Activated CD8-positive, alpha-beta T cell treated with anti-CD3 and anti-CD28 coated beads for 36 hours (primary cell): Measurements from ENCODE around the gene INPP4B. TPM values are rescaled to one million over a fixed set of nuclear protein-coding genes. Genes with fewer than 3 reads are reported as not detected.

Experiments
- ATAC-seq: fragments of 200-7000 bp; cut with Tn5 transposase; one replicate; pipeline ENCODE4 v1.10.0; 2021; ENCODE audit warnings: mild to moderate bottlenecking, moderate library complexity
- CTCF ChIA-PET: fragments of 350-600 bp; sonication (Branson Sonifier 250); formaldehyde crosslinking; loops from one replicate; lab custom pipeline; 2021; ENCODE audit warnings: antibody characterized with exemption; lab: Charles Lee
- POLR2A ChIA-PET: fragments of 350-600 bp; sonication (Branson Sonifier 250); formaldehyde crosslinking; loops from one replicate; lab custom pipeline; 2021; ENCODE audit warnings: antibody characterized with exemption; lab: Charles Lee
- DNase-seq: peaks from one replicate; pipeline ENCODE4 v3.0.0-alpha.2; 2020
- H3K27ac Mint-ChIP-seq: one replicate; pipeline ENCODE4 v1.8.0; 2021; ENCODE audit warnings: mild to moderate bottlenecking, mixed read lengths
- H3K27me3 Mint-ChIP-seq: one replicate; pipeline ENCODE4 v1.8.0; 2021; ENCODE audit warnings: mixed read lengths
- H3K36me3 Mint-ChIP-seq: one replicate; pipeline ENCODE4 v1.8.0; 2021; ENCODE audit warnings: low read depth, mixed read lengths
- H3K4me1 Mint-ChIP-seq: one replicate; pipeline ENCODE4 v1.8.0; 2021; ENCODE audit warnings: low read depth, mixed read lengths
- H3K4me3 Mint-ChIP-seq: one replicate; pipeline ENCODE4 v1.8.0; 2021; ENCODE audit warnings: mild to moderate bottlenecking, moderate library complexity, mixed read lengths
- H3K9me3 Mint-ChIP-seq: one replicate; pipeline ENCODE4 v1.8.0; 2021; ENCODE audit warnings: mixed read lengths
- intact Hi-C: fragments of 100-400 bp; cut with micrococcal nuclease; formaldehyde crosslinking; loops from one replicate; pipeline ENCODE4 v1.10.0; 2022
- total RNA-seq, 2 experiments: library from RNA; stranded (reverse); gene quantifications; one replicate each; pipeline ENCODE4 v1.2.3, GENCODE V29; 2021
- TF ChIP-seq, protein P1 (sequence below): fragments of 200-600 bp; IDR thresholded peaks from one replicate; pipeline ENCODE4 v1.8.0; 2022; ENCODE audit warnings: antibody characterized with exemption, mild to moderate bottlenecking

INPP4B gene
- total RNA-seq, 2 experiments from 2014 or later = 46.1 to 46.9 TPM

DNA sequence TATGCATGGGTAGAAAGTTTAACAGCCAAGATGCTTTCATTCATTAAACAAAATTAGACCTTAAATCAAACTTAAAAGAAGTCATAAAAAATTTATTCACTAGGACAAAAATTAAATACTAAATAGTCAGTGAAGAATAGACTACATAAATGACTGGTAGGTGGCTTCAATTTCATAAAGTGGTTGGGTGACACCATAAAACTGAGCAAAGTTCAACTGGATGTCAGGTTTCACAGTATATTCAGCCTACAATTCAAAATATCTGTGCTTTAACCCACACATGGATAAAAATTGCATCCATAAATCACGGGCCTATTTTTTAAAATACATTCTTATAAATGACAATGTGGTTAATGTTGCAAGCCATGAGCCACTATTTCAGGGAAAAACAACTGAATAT lies 627.4 kb downstream of the INPP4B start:
- ChIA-PET POLR2A (no interaction called here), CTCF (no interaction called here)
- Mint-ChIP-seq H3K4me3 (no peak overlapping the region), H3K27ac (no peak overlapping the region), H3K36me3 (peaks cover 32% of the 10 kb centered on the region), H3K27me3 (no peaks in the 10 kb centered on the region), H3K4me1 (peaks cover 14% of the 10 kb centered on the region), H3K9me3 (no peaks in the 10 kb centered on the region)
- TF ChIP-seq, protein P1, sequence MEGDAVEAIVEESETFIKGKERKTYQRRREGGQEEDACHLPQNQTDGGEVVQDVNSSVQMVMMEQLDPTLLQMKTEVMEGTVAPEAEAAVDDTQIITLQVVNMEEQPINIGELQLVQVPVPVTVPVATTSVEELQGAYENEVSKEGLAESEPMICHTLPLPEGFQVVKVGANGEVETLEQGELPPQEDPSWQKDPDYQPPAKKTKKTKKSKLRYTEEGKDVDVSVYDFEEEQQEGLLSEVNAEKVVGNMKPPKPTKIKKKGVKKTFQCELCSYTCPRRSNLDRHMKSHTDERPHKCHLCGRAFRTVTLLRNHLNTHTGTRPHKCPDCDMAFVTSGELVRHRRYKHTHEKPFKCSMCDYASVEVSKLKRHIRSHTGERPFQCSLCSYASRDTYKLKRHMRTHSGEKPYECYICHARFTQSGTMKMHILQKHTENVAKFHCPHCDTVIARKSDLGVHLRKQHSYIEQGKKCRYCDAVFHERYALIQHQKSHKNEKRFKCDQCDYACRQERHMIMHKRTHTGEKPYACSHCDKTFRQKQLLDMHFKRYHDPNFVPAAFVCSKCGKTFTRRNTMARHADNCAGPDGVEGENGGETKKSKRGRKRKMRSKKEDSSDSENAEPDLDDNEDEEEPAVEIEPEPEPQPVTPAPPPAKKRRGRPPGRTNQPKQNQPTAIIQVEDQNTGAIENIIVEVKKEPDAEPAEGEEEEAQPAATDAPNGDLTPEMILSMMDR = no peak
- intact Hi-C loops = no loop called here
- no peak for ATAC-seq
- no peak for DNase-seq

DNA sequence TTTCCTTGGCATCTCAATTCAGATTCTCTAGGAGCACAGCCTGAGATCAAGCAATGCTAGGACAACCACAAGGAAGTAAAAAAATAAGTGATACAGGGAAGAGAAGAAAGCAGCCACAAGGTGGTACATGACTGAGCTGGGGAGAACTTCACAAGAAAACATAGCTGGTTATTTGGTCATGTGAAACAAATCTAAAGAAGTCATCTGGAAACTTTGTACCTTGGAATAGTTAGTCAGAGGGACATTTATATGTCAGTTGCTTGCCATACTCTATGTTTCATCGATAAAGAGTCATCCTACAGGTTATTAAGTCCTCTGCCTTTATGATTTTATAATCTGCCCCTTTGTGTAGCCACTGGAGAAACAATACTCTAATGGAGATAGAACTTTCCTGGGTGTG lies 634.7 kb downstream of the INPP4B start:
- ChIA-PET POLR2A (no interaction called here), CTCF (interaction anchor here (1.3 kb wide), 1 partner anchor 68 kb away, joined by 3 read pairs; no protein-coding TSS in a partner anchor)
- TF ChIP-seq, protein P1 = no peak
- Mint-ChIP-seq H3K4me3 (no peak overlapping the region), H3K4me1 (peaks cover 7% of the 10 kb centered on the region), H3K27me3 (no peaks in the 10 kb centered on the region), H3K27ac (no peak overlapping the region), H3K36me3 (peaks cover 36% of the 10 kb centered on the region), H3K9me3 (no peaks in the 10 kb centered on the region)
- intact Hi-C loops = no loop called here
- no peak for DNase-seq
- no peak for ATAC-seq

DNA sequence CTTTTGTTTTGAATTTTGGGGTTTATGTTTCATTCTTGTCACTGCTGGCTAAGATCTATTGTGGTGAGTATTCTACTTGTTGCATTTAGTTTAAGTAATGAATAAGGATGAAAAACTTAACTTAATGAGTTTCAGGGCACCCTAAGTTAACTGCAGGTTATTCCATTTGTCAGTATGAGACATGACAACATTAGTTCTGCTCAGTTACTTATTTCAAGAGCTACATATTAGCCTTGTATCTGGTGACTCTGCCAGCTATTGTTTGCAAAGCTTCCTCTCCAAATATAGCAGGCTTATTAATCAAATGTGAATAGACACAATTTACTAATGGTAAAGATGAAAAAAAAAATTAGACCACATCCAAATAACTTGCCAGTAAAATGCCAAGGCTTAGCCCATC lies 642.6 kb downstream of the INPP4B start:
- no peak for DNase-seq
- H3K27me3 Mint-ChIP-seq = no peaks in the 10 kb centered on the region
- H3K27ac Mint-ChIP-seq = no peak overlapping the region
- TF ChIP-seq, protein P1 = no peak
- H3K36me3 Mint-ChIP-seq = peaks cover 19% of the 10 kb centered on the region
- no peaks in the 10 kb centered on the region for H3K4me1 Mint-ChIP-seq
- CTCF ChIA-PET = interaction anchor here (1.0 kb wide), 1 partner anchor 10 kb away, joined by 3 read pairs; no protein-coding TSS in a partner anchor
- no peaks in the 10 kb centered on the region for H3K9me3 Mint-ChIP-seq
- intact Hi-C loops = no loop called here
- H3K4me3 Mint-ChIP-seq = no peak overlapping the region
- POLR2A ChIA-PET = interaction anchor here (0.6 kb wide), 2 partner anchors 12 to 643 kb away, joined by 3 to 4 read pairs; partner anchors contain the start of gene INPP4B
- ATAC-seq = no peak

DNA sequence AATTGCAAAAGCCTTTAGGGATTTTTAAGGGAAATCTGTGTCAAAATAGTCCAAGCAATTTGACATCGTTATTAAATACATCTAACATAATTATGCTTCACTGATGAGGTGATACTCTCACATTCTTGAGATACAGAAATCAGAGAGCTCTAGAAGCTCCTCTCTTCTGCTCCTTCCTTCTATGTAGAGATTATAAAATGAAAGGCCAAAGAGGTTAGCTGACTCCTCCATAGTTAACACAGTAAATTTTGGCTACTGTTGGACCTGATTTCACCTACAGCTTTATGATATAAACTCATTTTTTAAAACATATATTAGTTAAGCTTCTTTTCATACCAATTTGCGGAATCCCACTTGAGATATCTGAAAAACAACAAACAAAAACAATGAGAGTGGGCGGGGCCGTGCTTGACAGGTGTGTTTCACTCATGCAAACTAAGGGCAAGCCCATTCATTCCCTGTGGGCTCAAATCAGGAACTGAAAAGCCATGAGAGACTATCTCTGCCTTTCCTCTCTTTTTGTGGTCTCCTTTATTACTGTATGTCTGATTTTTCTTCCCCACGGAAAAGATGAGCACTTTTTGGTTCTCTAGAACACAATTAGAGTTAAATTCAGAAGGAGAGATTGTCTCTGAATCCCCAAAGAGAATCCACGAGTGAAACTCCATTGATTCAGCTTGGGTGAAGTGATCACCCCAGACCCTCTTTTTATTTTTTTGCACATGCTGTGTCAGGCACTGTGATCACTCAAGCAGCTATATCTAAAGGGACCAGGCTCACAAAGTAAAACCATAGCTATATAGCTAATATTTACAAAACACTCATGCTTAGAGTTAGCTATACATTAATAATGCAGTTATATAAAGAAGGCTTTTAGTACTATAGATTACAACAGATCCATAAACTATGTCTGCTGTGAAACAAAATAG lies 643.4 kb downstream of the INPP4B start:
- intact Hi-C loops = no loop called here
- TF ChIP-seq, protein P1 = no peak
- ATAC-seq (no peak), DNase-seq (no peak)
- Mint-ChIP-seq H3K4me1 (no peaks in the 10 kb centered on the region), H3K27me3 (no peaks in the 10 kb centered on the region), H3K4me3 (no peak overlapping the region), H3K36me3 (peaks cover 19% of the 10 kb centered on the region), H3K9me3 (no peaks in the 10 kb centered on the region), H3K27ac (no peak overlapping the region)
- CTCF ChIA-PET = interaction anchor here (0.7 kb wide), 1 partner anchor 12 kb away, joined by 3 read pairs; no protein-coding TSS in a partner anchor
- POLR2A ChIA-PET = interaction anchor here (0.6 kb wide), 1 partner anchor 644 kb away, joined by 4 read pairs; the partner anchor contains the start of gene INPP4B

DNA sequence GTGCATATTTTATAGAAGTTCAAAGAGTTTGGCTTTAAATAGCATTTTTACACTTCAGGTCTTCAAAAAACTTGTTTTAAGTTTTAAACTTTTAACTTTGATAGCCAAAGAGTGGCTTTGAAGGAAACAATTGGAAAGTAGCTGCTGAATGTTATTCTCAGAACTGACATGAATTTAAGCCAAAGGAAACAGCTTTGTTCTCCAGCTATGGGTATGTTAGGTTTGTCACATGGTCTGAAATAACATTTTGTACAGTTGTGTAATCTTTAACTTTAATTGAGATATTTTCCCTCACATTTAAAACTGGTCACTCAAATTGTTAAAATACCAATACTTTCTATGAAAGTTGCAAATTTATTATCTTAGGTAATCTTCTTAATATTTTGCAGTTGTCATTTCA lies 645.1 kb downstream of the INPP4B start:
- DNase-seq (no peak), ATAC-seq (no peak)
- intact Hi-C loops = no loop called here
- H3K27me3 Mint-ChIP-seq = no peaks in the 10 kb centered on the region
- no peak overlapping the region for H3K27ac Mint-ChIP-seq
- H3K4me1 Mint-ChIP-seq = no peaks in the 10 kb centered on the region
- TF ChIP-seq, protein P1 = no peak
- no peak overlapping the region for H3K4me3 Mint-ChIP-seq
- ChIA-PET POLR2A (no interaction called here), CTCF (interaction anchor here (1.2 kb wide), 1 partner anchor 64 kb away, joined by 3 read pairs; no protein-coding TSS in a partner anchor)
- H3K36me3 Mint-ChIP-seq = peaks cover 18% of the 10 kb centered on the region
- H3K9me3 Mint-ChIP-seq = no peaks in the 10 kb centered on the region
